ENCODE measurements around the gene HCRT. TPM values are rescaled to one million over a fixed set of nuclear protein-coding genes. Genes with fewer than 3 reads are reported as not detected.
"Not testable (repeated sequence)": the region's sequence is repeated elsewhere in the genome, so short reads cannot be mapped to it uniquely, and the experiment has no call there.

Gene HCRT
- total RNA-seq, 3 donors from 2014 or later (not counting 1 experiment from before 2014, with no cell fraction given) = not detected

DNA sequence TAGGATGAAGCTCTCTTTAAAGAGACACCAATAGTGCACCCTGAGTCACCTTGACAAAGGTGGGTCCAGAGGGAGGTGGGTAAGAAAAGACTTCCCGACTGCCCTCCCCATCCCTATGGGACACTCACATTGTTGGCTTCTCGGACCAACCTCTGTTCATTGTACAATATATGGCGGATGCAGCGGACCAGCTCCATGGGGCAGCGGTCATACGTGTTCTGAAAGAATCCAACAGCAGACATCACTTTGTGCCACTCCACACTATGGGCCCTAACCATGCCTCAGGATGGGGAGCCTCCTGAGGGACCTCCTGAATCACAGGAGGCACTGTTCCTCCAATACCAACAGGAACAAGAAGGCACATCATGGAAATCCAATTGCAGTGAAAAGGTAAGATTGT lies 39.4 kb upstream of the HCRT start:
- H3K9me3 ChIP-seq (ENCODE audit: control insufficient read depth, insufficient read depth, low read length) = no peaks in the 10 kb centered on the region
- TF ChIP-seq, protein P1, sequence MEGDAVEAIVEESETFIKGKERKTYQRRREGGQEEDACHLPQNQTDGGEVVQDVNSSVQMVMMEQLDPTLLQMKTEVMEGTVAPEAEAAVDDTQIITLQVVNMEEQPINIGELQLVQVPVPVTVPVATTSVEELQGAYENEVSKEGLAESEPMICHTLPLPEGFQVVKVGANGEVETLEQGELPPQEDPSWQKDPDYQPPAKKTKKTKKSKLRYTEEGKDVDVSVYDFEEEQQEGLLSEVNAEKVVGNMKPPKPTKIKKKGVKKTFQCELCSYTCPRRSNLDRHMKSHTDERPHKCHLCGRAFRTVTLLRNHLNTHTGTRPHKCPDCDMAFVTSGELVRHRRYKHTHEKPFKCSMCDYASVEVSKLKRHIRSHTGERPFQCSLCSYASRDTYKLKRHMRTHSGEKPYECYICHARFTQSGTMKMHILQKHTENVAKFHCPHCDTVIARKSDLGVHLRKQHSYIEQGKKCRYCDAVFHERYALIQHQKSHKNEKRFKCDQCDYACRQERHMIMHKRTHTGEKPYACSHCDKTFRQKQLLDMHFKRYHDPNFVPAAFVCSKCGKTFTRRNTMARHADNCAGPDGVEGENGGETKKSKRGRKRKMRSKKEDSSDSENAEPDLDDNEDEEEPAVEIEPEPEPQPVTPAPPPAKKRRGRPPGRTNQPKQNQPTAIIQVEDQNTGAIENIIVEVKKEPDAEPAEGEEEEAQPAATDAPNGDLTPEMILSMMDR (IDR thresholded peaks at IDR 0.05) = no peak
- no peaks in the 10 kb centered on the region for H3K27me3 ChIP-seq (ENCODE audit: control insufficient read depth, insufficient read depth, low read length)
- Mint-ChIP-seq H3K36me3 (no peaks in the 10 kb centered on the region), H3K27me3 (ENCODE audit: low read depth in 2 of 2) (no peaks in the 10 kb centered on the region), H3K4me3 (no peak overlapping the region), H3K27ac (peak overlapping the region in 1 of 2 donors; percentile 31), H3K9me3 (no peaks in the 10 kb centered on the region), H3K4me1 (peaks cover 0 to 13% of the 10 kb centered on the region in 2 donors)
- DNase-seq (no peak), ATAC-seq (no peak)
- 98% methylated on average over 6 of the region's 6 CpGs for WGBS (ENCODE audit: insufficient coverage)
- intact Hi-C loops (cut with micrococcal nuclease) = loop anchor here (10.0 kb wide), 1 partner anchor 50 kb away; the partner anchor contains the start of gene STAT5B
- no peak overlapping the region for H3K4me3 ChIP-seq (ENCODE audit: low read length)
- no peaks in the 10 kb centered on the region for H3K4me1 ChIP-seq (ENCODE audit: control insufficient read depth, insufficient read depth, low read length)
- H3K36me3 ChIP-seq (ENCODE audit: control insufficient read depth, insufficient read depth, low read length) = peaks cover 32% of the 10 kb centered on the region
- no peak overlapping the region for H3K27ac ChIP-seq (ENCODE audit: low read length)

DNA sequence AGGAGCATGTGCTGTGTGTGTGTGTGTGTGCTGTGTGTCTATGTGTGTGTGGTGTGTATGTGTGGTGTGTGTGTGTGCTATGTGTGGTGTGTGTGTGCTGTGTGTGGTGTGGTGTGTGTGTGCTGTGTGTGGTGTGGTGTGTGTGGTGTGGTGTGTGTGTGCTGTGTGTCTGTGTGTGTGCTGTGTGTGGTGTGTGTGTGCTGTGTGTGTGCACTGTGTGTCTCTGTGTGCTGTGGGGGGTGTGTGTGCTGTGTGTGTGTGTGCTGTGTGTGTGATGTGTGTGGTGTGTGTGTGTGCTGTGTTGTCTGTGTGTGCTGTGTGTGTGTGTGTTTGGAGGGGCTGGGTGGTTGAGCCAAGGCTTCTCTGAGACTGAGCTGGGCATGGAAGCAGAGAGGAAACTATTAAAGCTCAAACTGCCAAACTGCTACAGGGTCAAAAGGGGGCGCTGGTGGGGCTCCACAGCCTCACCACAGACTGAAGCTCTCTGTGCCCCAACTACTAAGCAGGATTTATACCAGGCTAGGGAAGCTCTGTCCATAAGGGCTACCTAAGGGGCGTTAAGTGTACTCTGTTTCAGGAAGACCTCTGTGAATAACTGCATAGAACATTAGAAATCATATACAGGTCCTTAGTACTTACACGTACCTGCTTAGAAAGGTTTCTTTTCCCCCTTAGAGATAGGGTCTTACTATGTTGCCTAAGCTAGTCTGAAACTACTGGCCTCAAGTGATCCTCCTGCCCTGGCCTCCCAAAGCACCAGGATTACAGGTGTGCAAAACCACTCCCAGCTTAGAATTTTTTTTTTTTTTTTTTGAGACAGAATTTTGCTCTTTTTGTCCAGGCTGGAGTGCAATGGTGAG lies 36.9 kb upstream of the HCRT start:
- Histone ChIP-seq H3K4me1 (ENCODE audit: control insufficient read depth, insufficient read depth, low read length) (no peaks in the 10 kb centered on the region), H3K27ac (ENCODE audit: low read length) (no peak overlapping the region), H3K27me3 (ENCODE audit: control insufficient read depth, insufficient read depth, low read length) (no peaks in the 10 kb centered on the region), H3K36me3 (ENCODE audit: control insufficient read depth, insufficient read depth, low read length) (peaks cover 41% of the 10 kb centered on the region), H3K9me3 (ENCODE audit: control insufficient read depth, insufficient read depth, low read length) (no peaks in the 10 kb centered on the region), H3K4me3 (ENCODE audit: low read length) (no peak overlapping the region)
- Mint-ChIP-seq H3K36me3 (peaks cover 6% of the 10 kb centered on the region), H3K9me3 (no peaks in the 10 kb centered on the region), H3K4me3 (no peak overlapping the region), H3K4me1 (peaks cover 0 to 8% of the 10 kb centered on the region in 2 donors), H3K27me3 (ENCODE audit: low read depth in 2 of 2) (no peaks in the 10 kb centered on the region), H3K27ac (peak overlapping the region in 1 of 2 donors; percentile 76)
- WGBS (ENCODE audit: insufficient coverage) = 56% methylated on average over 3 of the region's 3 CpGs
- DNase-seq (peak; percentile 37 to 85), ATAC-seq (peak; percentile 83 to 97 (median 84))
- TF ChIP-seq, protein P1 (IDR thresholded peaks at IDR 0.05) = peak; percentile 42
- intact Hi-C loops (cut with micrococcal nuclease) = loop anchor here (10.0 kb wide), 1 partner anchor 53 kb away; the partner anchor contains the start of gene STAT5B

DNA sequence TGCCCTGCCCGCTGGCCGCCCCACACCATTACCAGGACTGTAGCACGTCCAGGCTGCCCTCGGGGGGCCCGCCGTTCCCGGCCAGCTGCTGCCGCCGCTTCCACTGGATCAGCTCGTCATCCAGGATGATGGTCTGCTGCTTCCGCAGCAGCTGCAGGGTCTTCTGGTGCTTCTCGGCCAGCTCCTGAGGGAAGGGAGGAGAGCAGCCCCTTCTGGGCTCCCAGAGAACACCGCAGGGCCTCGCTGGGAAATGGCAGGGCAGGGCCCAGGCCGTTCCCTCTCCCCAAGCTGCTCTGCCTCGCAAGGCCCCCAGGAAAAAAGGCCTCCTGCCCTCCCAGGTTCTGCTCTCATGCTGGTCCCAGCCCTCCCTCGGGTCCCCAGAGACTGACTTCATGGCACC lies 34.0 kb upstream of the HCRT start:
- ATAC-seq; H3K4me3 ChIP-seq (ENCODE audit: low read length); H3K27me3 Mint-ChIP-seq (ENCODE audit: low read depth in 2 of 2); H3K27me3 ChIP-seq (ENCODE audit: control insufficient read depth, insufficient read depth, low read length); H3K27ac Mint-ChIP-seq; H3K9me3 Mint-ChIP-seq; H3K9me3 ChIP-seq (ENCODE audit: control insufficient read depth, insufficient read depth, low read length); H3K36me3 Mint-ChIP-seq; intact Hi-C loops (cut with micrococcal nuclease); H3K4me3 Mint-ChIP-seq; DNase-seq; H3K4me1 ChIP-seq (ENCODE audit: control insufficient read depth, insufficient read depth, low read length); H3K4me1 Mint-ChIP-seq; H3K27ac ChIP-seq (ENCODE audit: low read length): not testable (repeated sequence)
- WGBS (ENCODE audit: insufficient coverage) = no CpG with 5 or more reads among the region's 17 CpGs
- H3K36me3 ChIP-seq (ENCODE audit: control insufficient read depth, insufficient read depth, low read length) = peaks cover 62% of the 10 kb centered on the region

DNA sequence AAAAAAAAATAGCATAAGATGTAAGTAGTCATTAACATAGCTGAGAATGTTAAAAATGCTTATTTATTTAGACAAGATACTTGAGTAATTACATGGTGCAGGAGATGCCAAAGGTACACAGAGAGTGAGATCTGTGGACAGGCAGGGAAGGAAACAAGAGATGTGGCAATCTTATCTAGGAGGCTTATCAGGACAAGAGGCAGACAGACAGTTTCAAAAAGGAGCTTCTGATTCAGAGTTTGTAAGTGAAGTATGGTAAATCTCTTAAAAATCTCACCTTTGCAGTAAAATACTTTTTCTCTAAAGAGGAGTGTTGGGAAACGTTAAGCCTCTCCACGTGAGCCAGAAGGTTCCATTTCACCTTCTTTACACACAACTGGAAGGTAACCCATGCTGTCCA lies 28.9 kb upstream of the HCRT start:
- H3K27ac Mint-ChIP-seq = no peak overlapping the region
- Histone ChIP-seq H3K27ac (ENCODE audit: low read length) (no peak overlapping the region), H3K9me3 (ENCODE audit: control insufficient read depth, insufficient read depth, low read length) (no peaks in the 10 kb centered on the region), H3K4me1 (ENCODE audit: control insufficient read depth, insufficient read depth, low read length) (no peaks in the 10 kb centered on the region), H3K36me3 (ENCODE audit: control insufficient read depth, insufficient read depth, low read length) (peaks cover 70% of the 10 kb centered on the region), H3K27me3 (ENCODE audit: control insufficient read depth, insufficient read depth, low read length) (no peaks in the 10 kb centered on the region), H3K4me3 (ENCODE audit: low read length) (no peak overlapping the region)
- H3K36me3 Mint-ChIP-seq = peaks cover 17% of the 10 kb centered on the region
- no peak for DNase-seq
- intact Hi-C loops (cut with micrococcal nuclease) = no loop called here
- TF ChIP-seq, protein P1 (IDR thresholded peaks at IDR 0.05) = no peak
- no peaks in the 10 kb centered on the region for H3K27me3 Mint-ChIP-seq (ENCODE audit: low read depth in 2 of 2)
- H3K4me1 Mint-ChIP-seq = no peaks in the 10 kb centered on the region
- H3K9me3 Mint-ChIP-seq = no peaks in the 10 kb centered on the region
- H3K4me3 Mint-ChIP-seq = no peak overlapping the region
- WGBS (ENCODE audit: insufficient coverage) = 100% methylated on average over 1 of the region's 2 CpGs
- ATAC-seq = no peak
